CD8-positive, alpha-beta memory T cell (primary cell): ENCODE results near the gene MRFAP1L1. TPM values are rescaled to one million over a fixed set of nuclear protein-coding genes. Genes with fewer than 3 reads are reported as not detected.
A peak's percentile ranks its signal among the peaks of the same experiment; 100 is the strongest.

Source experiments
- CTCF ChIA-PET: fragments of 350-600 bp; sonication (Branson Sonifier 250); formaldehyde crosslinking; loops from one replicate; lab custom pipeline; 2021; ENCODE audit warnings: antibody characterized with exemption; lab: Charles Lee
- POLR2A ChIA-PET: fragments of 350-600 bp; sonication (Branson Sonifier 250); formaldehyde crosslinking; loops from one replicate; lab custom pipeline; 2021; ENCODE audit warnings: antibody characterized with exemption; lab: Charles Lee
- DNase-seq, 5 donors: peaks; one replicate each; pipeline versions ENCODE4 v3.0.0 to v3.0.0-alpha.2; 2020 to 2022; ENCODE audit warnings: mixed read lengths in 1 of 5
- H3K27ac ChIP-seq: one replicate; pipeline ENCODE4 v1.7.0; 2013; ENCODE audit warnings: low read depth, mild to moderate bottlenecking, low read length, moderate library complexity
- H3K27me3 ChIP-seq: 2 replicates; pipeline ENCODE4 v1.7.0; 2013; ENCODE audit warnings: low read length, mild to moderate bottlenecking; ENCODE audit not compliant: insufficient read depth, poor library complexity, severe bottlenecking
- H3K36me3 ChIP-seq: 2 replicates; pipeline ENCODE4 v1.7.0; 2013; ENCODE audit warnings: mild to moderate bottlenecking, low read length, moderate library complexity; ENCODE audit not compliant: insufficient read depth
- H3K4me1 ChIP-seq: 2 replicates; pipeline ENCODE4 v1.7.0; 2013; ENCODE audit warnings: mild to moderate bottlenecking, low read length, moderate library complexity; ENCODE audit not compliant: insufficient read depth
- H3K4me3 ChIP-seq: 2 replicates; pipeline ENCODE4 v1.7.0; 2013; ENCODE audit warnings: mild to moderate bottlenecking, low read length
- H3K9me3 ChIP-seq: 2 replicates; pipeline ENCODE4 v1.7.0; 2013; ENCODE audit warnings: mild to moderate bottlenecking, low read length
- H3K27ac Mint-ChIP-seq, 8 donors: one replicate each; pipeline ENCODE4 v1.8.0; 2020 to 2021; ENCODE audit warnings: mixed read lengths in 8 of 8, mild to moderate bottlenecking in 6 of 8, inconsistent platforms in 3 of 8, moderate library complexity in 3 of 8
- H3K27me3 Mint-ChIP-seq, 2 donors: one replicate each; pipeline ENCODE4 v1.8.0; 2020 to 2021; ENCODE audit warnings: mixed read lengths in 2 of 2, mild to moderate bottlenecking in 1 of 2, moderate library complexity in 1 of 2
- H3K36me3 Mint-ChIP-seq, 3 donors: one replicate each; pipeline ENCODE4 v1.8.0; 2020 to 2021; ENCODE audit warnings: mixed read lengths in 3 of 3, inconsistent platforms in 1 of 3, mild to moderate bottlenecking in 1 of 3
- H3K4me1 Mint-ChIP-seq, 3 donors: one replicate each; pipeline ENCODE4 v1.8.0; 2020 to 2021; ENCODE audit warnings: mixed read lengths in 3 of 3, inconsistent platforms in 1 of 3, mild to moderate bottlenecking in 1 of 3
- H3K4me3 Mint-ChIP-seq, 7 donors: one replicate each; pipeline ENCODE4 v1.8.0; 2020 to 2021; ENCODE audit warnings: mixed read lengths in 7 of 7, mild to moderate bottlenecking in 6 of 7, moderate library complexity in 4 of 7, inconsistent platforms in 2 of 7
- H3K9me3 Mint-ChIP-seq, 5 donors: one replicate each; pipeline ENCODE4 v1.8.0; 2020 to 2022; ENCODE audit warnings: mixed read lengths in 5 of 5, mild to moderate bottlenecking in 3 of 5, moderate library complexity in 2 of 5, inconsistent platforms in 1 of 5
- polyA plus RNA-seq: library from polyadenylated mRNA; unstranded; fragments of 300-500 nt; fragmentation: Illumina TruSeq; gene quantifications from one replicate; pipeline ENCODE4 v1.2.3, GENCODE V29; 2021
- total RNA-seq, 2 experiments: library from RNA; stranded (reverse); gene quantifications; one replicate each; pipeline ENCODE4 v1.2.3, GENCODE V29; 2021

Gene MRFAP1L1
- total and polyA plus RNA-seq, 3 experiments from 2014 or later, result 54.9 to 142 (median 55.9) TPM

DNA sequence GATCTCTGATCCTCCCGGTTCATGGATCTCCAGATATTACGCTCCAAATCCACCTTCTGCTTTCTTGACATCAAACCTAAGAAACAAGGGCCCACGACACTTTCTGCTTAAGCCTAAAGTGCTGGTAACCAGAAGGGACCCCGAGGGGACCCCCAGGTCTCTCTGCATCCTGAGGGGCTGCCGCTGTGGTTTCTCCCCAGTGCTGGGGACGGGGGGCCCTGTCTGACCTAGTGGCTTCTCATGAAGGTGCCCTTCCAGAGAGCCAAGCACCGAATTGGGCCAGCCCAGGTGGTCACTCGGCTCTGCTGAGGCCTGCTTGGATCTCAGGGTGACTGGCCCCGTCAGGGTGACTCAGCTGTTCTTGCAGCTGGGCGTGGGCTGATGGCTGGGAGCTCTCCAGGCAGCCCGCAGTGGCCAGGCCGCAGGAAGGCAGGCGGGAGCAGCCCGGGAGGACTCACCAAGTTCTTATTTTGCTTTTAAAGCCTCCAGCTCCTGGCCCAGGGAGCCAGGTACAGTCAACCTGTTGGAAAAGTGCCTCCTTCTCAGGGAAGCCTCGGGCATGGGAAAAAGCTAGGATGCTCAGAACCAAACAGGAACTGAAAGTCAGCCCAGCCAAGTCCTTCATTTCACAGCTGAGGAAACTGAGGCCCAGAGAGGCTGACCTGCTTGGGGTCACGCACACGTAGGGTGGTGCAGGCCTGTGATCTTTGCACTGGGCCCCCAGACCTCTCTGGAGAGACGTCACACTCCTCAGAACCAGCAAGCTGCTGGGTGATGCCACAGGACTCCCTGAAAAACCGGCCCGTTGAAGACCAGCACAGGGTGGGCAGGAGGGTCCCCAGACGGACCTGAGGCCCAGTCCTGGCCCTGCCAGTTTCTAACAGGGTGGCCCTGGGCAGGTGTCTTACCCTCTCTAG lies 23.0 kb upstream of the MRFAP1L1 start:
- Mint-ChIP-seq H3K27me3 (peaks cover 0 to 8% of the 10 kb centered on the region in 2 donors), H3K27ac (no peak overlapping the region), H3K4me3 (no peak overlapping the region), H3K9me3 (no peaks in the 10 kb centered on the region), H3K4me1 (peaks cover 0 to 6% (median 2%) of the 10 kb centered on the region in 3 donors), H3K36me3 (no peaks in the 10 kb centered on the region)
- no peaks in the 10 kb centered on the region for H3K9me3 ChIP-seq
- no peak overlapping the region for H3K4me3 ChIP-seq
- POLR2A ChIA-PET, result no interaction called here
- no peaks in the 10 kb centered on the region for H3K27me3 ChIP-seq
- H3K4me1 ChIP-seq, result peaks cover 5% of the 10 kb centered on the region
- CTCF ChIA-PET, result no interaction called here
- H3K27ac ChIP-seq, result peak overlapping the region; percentile 83
- no peak for DNase-seq
- H3K36me3 ChIP-seq, result no peaks in the 10 kb centered on the region

GRCh38 chr4:6731780-6732179 lies 22.1 kb upstream of the MRFAP1L1 start:
- Mint-ChIP-seq H3K4me3 (no peak overlapping the region), H3K9me3 (no peaks in the 10 kb centered on the region), H3K4me1 (peaks cover 0 to 6% (median 2%) of the 10 kb centered on the region in 3 donors), H3K36me3 (no peaks in the 10 kb centered on the region), H3K27ac (no peak overlapping the region), H3K27me3 (peaks cover 0 to 8% of the 10 kb centered on the region in 2 donors)
- H3K27me3 ChIP-seq, result no peaks in the 10 kb centered on the region
- no peak for DNase-seq
- H3K4me1 ChIP-seq, result peaks cover 5% of the 10 kb centered on the region
- peak overlapping the region; percentile 83 for H3K27ac ChIP-seq
- no peaks in the 10 kb centered on the region for H3K36me3 ChIP-seq
- POLR2A ChIA-PET, result no interaction called here
- CTCF ChIA-PET, result no interaction called here
- no peaks in the 10 kb centered on the region for H3K9me3 ChIP-seq
- H3K4me3 ChIP-seq, result no peak overlapping the region

DNA sequence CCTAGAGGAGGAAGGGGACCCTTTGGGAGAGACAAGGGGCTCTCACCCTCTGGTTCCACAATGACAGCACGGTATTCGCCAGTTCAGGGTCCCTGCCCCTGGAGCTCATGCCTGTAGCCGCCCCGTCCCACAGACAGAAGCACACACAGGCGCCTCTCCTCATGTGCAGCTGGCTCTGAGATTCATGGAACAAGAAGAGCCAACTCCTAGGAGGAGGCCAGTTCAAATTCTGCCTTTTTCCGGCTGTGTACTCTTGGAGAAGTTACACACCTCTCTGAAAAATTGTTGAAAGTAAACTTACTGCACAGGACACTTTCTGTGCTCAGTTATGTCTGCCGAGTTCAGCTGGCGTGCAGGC lies 21.6 kb upstream of the MRFAP1L1 start:
- CTCF ChIA-PET, result interaction anchor here (0.6 to 1.0 kb wide), 2 partner anchors 11 to 12 kb away, joined by 3 to 5 read pairs; no protein-coding TSS in a partner anchor

GRCh38 chr4:6730603-6731317 lies 21.1 kb upstream of the MRFAP1L1 start:
- H3K36me3 ChIP-seq, result no peaks in the 10 kb centered on the region
- Mint-ChIP-seq H3K4me1 (peaks cover 0 to 6% (median 2%) of the 10 kb centered on the region in 3 donors), H3K27me3 (peaks cover 0 to 5% of the 10 kb centered on the region in 2 donors), H3K27ac (no peak overlapping the region), H3K4me3 (no peak overlapping the region), H3K36me3 (no peaks in the 10 kb centered on the region), H3K9me3 (no peaks in the 10 kb centered on the region)
- H3K4me3 ChIP-seq, result no peak overlapping the region
- no peaks in the 10 kb centered on the region for H3K27me3 ChIP-seq
- H3K4me1 ChIP-seq, result peaks cover 5% of the 10 kb centered on the region
- no peak for DNase-seq
- ChIA-PET CTCF (interaction anchor here (0.6 to 1.0 kb wide), 3 partner anchors 11 to 40 kb away, joined by 3 to 5 read pairs (median 4); no protein-coding TSS in a partner anchor), POLR2A (interaction anchor here (0.7 kb wide), 2 partner anchors 19 to 161 kb away, joined by 4 to 5 read pairs; no protein-coding TSS in a partner anchor)
- no peaks in the 10 kb centered on the region for H3K9me3 ChIP-seq
- peak overlapping the region; percentile 83 for H3K27ac ChIP-seq

More for the DNA sequence above, 21.6 kb upstream of the MRFAP1L1 start:
- H3K27me3 ChIP-seq, result no peaks in the 10 kb centered on the region
- Mint-ChIP-seq H3K4me1 (peaks cover 0 to 6% (median 2%) of the 10 kb centered on the region in 3 donors), H3K4me3 (no peak overlapping the region), H3K27me3 (peaks cover 0 to 5% of the 10 kb centered on the region in 2 donors), H3K27ac (no peak overlapping the region), H3K9me3 (no peaks in the 10 kb centered on the region), H3K36me3 (no peaks in the 10 kb centered on the region)
- H3K36me3 ChIP-seq, result no peaks in the 10 kb centered on the region
- no peaks in the 10 kb centered on the region for H3K9me3 ChIP-seq
- POLR2A ChIA-PET, result no interaction called here
- H3K27ac ChIP-seq, result peak overlapping the region; percentile 83
- H3K4me3 ChIP-seq, result no peak overlapping the region
- no peak for DNase-seq
- peaks cover 5% of the 10 kb centered on the region for H3K4me1 ChIP-seq

DNA sequence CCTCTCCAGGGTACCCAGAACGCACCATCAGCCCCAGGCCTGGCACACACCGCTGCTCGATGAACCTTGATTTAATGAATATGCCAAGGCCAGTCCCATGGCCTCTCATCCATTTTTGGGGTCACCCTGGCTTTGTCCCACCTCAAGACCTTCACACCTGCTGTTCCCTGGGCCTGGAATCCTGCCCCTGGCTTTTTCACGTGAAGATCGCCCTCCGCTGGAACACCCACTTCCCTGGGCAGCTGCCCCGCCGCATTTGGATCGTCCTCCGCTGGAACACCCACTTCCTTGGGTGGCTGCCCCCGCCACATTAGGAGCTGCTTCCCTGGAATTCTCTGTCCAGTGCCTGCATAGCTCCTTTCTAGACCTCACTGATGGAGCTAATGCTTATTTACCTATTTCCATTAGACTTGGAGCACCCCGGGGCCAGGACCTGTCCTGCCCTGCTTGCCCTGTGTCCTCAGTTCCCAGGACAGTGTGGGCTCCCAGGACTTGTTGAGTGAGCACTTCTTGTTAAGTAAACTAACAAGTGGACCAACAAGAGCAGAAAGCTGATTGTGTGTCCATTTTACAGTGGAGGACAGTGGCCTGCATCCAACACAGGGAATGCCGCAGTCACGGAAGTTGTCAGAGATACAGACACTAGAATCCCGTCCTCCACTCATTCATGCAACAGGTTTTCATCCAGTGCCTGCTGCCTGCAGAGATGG lies 18.8 kb upstream of the MRFAP1L1 start:
- peaks cover 5% of the 10 kb centered on the region for H3K4me1 ChIP-seq
- ChIA-PET POLR2A (no interaction called here), CTCF (interaction anchor here (0.7 kb wide), 1 partner anchor 8 kb away, joined by 4 read pairs; no protein-coding TSS in a partner anchor)
- Mint-ChIP-seq H3K4me3 (peak overlapping the region in 1 of 7 donors; percentile 18), H3K27me3 (no peaks in the 10 kb centered on the region), H3K27ac (peak overlapping the region in 1 of 8 donors; percentile 91), H3K4me1 (peaks cover 0 to 6% (median 2%) of the 10 kb centered on the region in 3 donors), H3K36me3 (no peaks in the 10 kb centered on the region), H3K9me3 (no peaks in the 10 kb centered on the region)
- H3K27me3 ChIP-seq, result no peaks in the 10 kb centered on the region
- H3K27ac ChIP-seq, result no peak overlapping the region
- no peak for DNase-seq
- H3K9me3 ChIP-seq, result no peaks in the 10 kb centered on the region
- H3K36me3 ChIP-seq, result no peaks in the 10 kb centered on the region
- H3K4me3 ChIP-seq, result no peak overlapping the region

DNA sequence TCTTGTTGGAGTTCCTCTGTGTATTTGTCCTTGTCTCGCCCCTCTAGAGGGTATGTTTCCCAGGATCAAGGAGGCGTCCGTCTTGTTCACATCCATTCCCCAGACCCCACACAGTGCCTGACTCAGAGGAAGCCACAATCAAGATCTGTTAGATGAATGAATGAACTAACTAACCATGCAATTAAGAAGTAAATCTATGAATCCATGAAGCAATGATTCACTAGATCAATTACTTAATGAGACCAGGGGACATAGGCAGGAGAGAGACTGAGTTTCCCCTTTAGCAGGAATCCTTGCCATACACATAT lies 18.2 kb upstream of the MRFAP1L1 start:
- peaks cover 0 to 6% (median 2%) of the 10 kb centered on the region in 3 donors for H3K4me1 Mint-ChIP-seq
- Histone ChIP-seq H3K27me3 (no peaks in the 10 kb centered on the region), H3K27ac (no peak overlapping the region), H3K36me3 (no peaks in the 10 kb centered on the region), H3K4me3 (no peak overlapping the region), H3K9me3 (no peaks in the 10 kb centered on the region), H3K4me1 (peaks cover 5% of the 10 kb centered on the region)
- CTCF ChIA-PET, result interaction anchor here (0.7 kb wide), 1 partner anchor 7 kb away, joined by 4 read pairs; no protein-coding TSS in a partner anchor
- H3K27me3 Mint-ChIP-seq, result no peaks in the 10 kb centered on the region
- no peaks in the 10 kb centered on the region for H3K36me3 Mint-ChIP-seq
- H3K4me3 Mint-ChIP-seq, result no peak overlapping the region
- H3K9me3 Mint-ChIP-seq, result no peaks in the 10 kb centered on the region
- POLR2A ChIA-PET, result no interaction called here
- peak overlapping the region in 1 of 8 donors; percentile 68 for H3K27ac Mint-ChIP-seq
- no peak for DNase-seq

- no peak overlapping the region for H3K4me3 Mint-ChIP-seq
- no peaks in the 10 kb centered on the region for H3K27me3 Mint-ChIP-seq
- Histone ChIP-seq H3K4me3 (no peak overlapping the region), H3K27me3 (no peaks in the 10 kb centered on the region), H3K4me1 (peaks cover 5% of the 10 kb centered on the region), H3K9me3 (no peaks in the 10 kb centered on the region), H3K36me3 (no peaks in the 10 kb centered on the region), H3K27ac (no peak overlapping the region)
- no peaks in the 10 kb centered on the region for H3K9me3 Mint-ChIP-seq
- peak overlapping the region in 1 of 8 donors; percentile 68 for H3K27ac Mint-ChIP-seq
- POLR2A ChIA-PET, result interaction anchor here (0.8 kb wide), 1 partner anchor 158 kb away, joined by 7 read pairs; no protein-coding TSS in a partner anchor
- no peaks in the 10 kb centered on the region for H3K36me3 Mint-ChIP-seq
- DNase-seq, result no peak
- CTCF ChIA-PET, result interaction anchor here (0.9 to 1.2 kb wide), 4 partner anchors 9 to 343 kb away, joined by 3 to 5 read pairs (median 3); no protein-coding TSS in a partner anchor
- H3K4me1 Mint-ChIP-seq, result peaks cover 0 to 6% (median 2%) of the 10 kb centered on the region in 3 donors
These were observed 17.6 kb upstream of the MRFAP1L1 start for GRCh38 chr4:6727081-6727942.
